Nephron progenitor cell (in vitro differentiated cells): Measurements from ENCODE around the gene FBXL12.
A peak's percentile ranks its signal among the peaks of the same experiment; 100 is the strongest.

Source experiments
- DNase-seq: peaks from one replicate; pipeline ENCODE4 v3.0.0; 2021
- H3K27ac Mint-ChIP-seq: 2 replicates; pipeline ENCODE4 v1.8.0; 2021; ENCODE audit warnings: mild to moderate bottlenecking, moderate library complexity, mixed read lengths
- H3K27me3 Mint-ChIP-seq: 2 replicates; pipeline ENCODE4 v1.8.0; 2021; ENCODE audit warnings: mild to moderate bottlenecking, low read depth, mixed read lengths; ENCODE audit not compliant: poor library complexity
- H3K36me3 Mint-ChIP-seq: 2 replicates; pipeline ENCODE4 v1.8.0; 2021; ENCODE audit warnings: low read depth, mixed read lengths
- H3K4me1 Mint-ChIP-seq: 2 replicates; pipeline ENCODE4 v1.8.0; 2021; ENCODE audit warnings: mixed read lengths
- H3K4me3 Mint-ChIP-seq: 2 replicates; pipeline ENCODE4 v1.8.0; 2021; ENCODE audit warnings: mild to moderate bottlenecking, moderate library complexity, mixed read lengths
- H3K9me3 Mint-ChIP-seq: 2 replicates; pipeline ENCODE4 v1.8.0; 2021; ENCODE audit warnings: mild to moderate bottlenecking, moderate library complexity, mixed read lengths
- CTCF ChIP-seq: fragments of 200-600 bp; sonication (generic); IDR thresholded peaks from 2 replicates; pipeline ENCODE4 v1.5.0; 2021; ENCODE audit warnings: antibody characterized with exemption

Gene FBXL12

GRCh38 chr19:9835507-9835949, 16.6 kb upstream of the FBXL12 start:
- no peak for DNase-seq
- Mint-ChIP-seq H3K36me3 (peaks cover 18% of the 10 kb centered on the region), H3K9me3 (no peaks in the 10 kb centered on the region), H3K27ac (no peak overlapping the region), H3K4me3 (peak overlapping the region; percentile 92), H3K27me3 (peaks cover 3% of the 10 kb centered on the region), H3K4me1 (peaks cover 13% of the 10 kb centered on the region)
- no peak for TF ChIP-seq CTCF

- Mint-ChIP-seq H3K4me3 (peak within 1 kb of the TSS; percentile 92), H3K27me3 (peaks cover 3% of the 10 kb centered on the region), H3K9me3 (no peaks in the 10 kb centered on the region), H3K36me3 (peaks cover 18% of the 10 kb centered on the region), H3K4me1 (peaks cover 13% of the 10 kb centered on the region), H3K27ac (peak within 1 kb of the TSS; percentile 68)
- no peak for TF ChIP-seq CTCF
- DNase-seq = peak; percentile 100
Observed at GRCh38 chr19:9834726-9835506, 16.0 kb upstream of the FBXL12 start, which contains the start of gene PIN1. TSS of gene PIN1 (plus strand) at chr19:9835318. CDS start at chr19:9835345, 27 bp downstream.

DNA sequence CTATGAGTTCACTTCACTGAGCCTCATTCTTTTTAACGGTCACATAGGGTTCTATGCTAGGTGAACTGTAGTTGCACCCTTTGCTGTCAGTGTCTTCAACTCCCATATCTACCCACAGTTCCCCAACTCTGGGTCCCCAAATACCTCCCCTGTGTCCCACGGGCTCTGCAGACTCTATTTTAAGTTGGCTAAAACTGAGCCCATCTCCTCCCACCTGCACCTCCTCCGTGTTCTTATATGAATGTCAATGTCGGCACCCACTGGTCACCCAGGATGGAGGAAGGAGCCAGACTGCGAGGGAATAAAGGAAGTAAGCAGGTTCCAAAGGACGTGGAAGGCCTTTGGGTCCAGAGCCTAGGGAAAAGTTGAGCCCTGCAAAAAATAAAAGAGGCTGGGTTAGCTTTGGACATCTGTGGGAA, 15.4 kb upstream of the FBXL12 start:
- peaks cover 3% of the 10 kb centered on the region for H3K27me3 Mint-ChIP-seq
- no peaks in the 10 kb centered on the region for H3K9me3 Mint-ChIP-seq
- peak overlapping the region; percentile 68 for H3K27ac Mint-ChIP-seq
- peaks cover 18% of the 10 kb centered on the region for H3K36me3 Mint-ChIP-seq
- peak overlapping the region; percentile 92 for H3K4me3 Mint-ChIP-seq
- peaks cover 13% of the 10 kb centered on the region for H3K4me1 Mint-ChIP-seq
- no peak for DNase-seq
- TF ChIP-seq CTCF = no peak

DNA sequence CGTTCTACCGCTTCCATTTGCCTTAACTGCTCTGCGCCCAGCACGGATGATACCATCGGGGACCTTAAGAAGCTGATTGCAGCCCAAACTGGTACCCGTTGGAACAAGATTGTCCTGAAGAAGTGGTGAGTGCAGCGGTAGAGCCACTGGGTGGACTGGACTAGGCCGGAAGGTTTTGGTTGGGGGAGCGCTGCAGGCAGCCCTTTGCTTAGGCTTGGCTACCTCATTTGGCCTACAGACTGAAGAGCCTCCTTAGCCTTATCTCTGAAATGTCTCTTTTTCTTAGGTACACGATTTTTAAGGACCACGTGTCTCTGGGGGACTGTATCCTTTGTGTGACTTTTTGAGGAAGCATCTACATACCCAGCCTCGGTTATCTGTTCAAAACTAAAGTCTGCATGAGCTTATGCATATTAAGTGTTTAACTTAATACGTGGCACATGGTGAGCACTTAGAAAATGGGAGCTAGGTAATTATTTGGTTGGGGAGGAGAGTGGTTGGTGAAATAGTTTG, 9.7 kb upstream of the FBXL12 start:
- H3K36me3 Mint-ChIP-seq = peaks cover 22% of the 10 kb centered on the region
- H3K27ac Mint-ChIP-seq = no peak overlapping the region
- H3K4me1 Mint-ChIP-seq = peaks cover 33% of the 10 kb centered on the region

GRCh38 chr19:9827289-9828238, 8.7 kb upstream of the FBXL12 start, which contains the start of gene UBL5:
TSS of gene UBL5 (plus strand) at chr19:9827918. CDS start at chr19:9828338, 420 bp downstream.
- peaks cover 36% of the 10 kb centered on the region for H3K4me1 Mint-ChIP-seq
- DNase-seq = peak; percentile 87
- H3K9me3 Mint-ChIP-seq = no peaks in the 10 kb centered on the region
- H3K36me3 Mint-ChIP-seq = peaks cover 22% of the 10 kb centered on the region
- peak within 1 kb of the TSS; percentile 99 for H3K27ac Mint-ChIP-seq
- no peak for TF ChIP-seq CTCF
- H3K27me3 Mint-ChIP-seq = no peaks in the 10 kb centered on the region
- peak within 1 kb of the TSS; percentile 100 for H3K4me3 Mint-ChIP-seq

More for the DNA sequence above, 9.7 kb upstream of the FBXL12 start:
- no peak for DNase-seq
- Mint-ChIP-seq H3K9me3 (no peaks in the 10 kb centered on the region), H3K4me3 (peak overlapping the region; percentile 100), H3K27me3 (no peaks in the 10 kb centered on the region)
- TF ChIP-seq CTCF = no peak
